SJCRH30 (cell line): ENCODE data around the gene PGAM2. TPM values are rescaled to one million over a fixed set of nuclear protein-coding genes. Genes with fewer than 3 reads are reported as not detected.

Experiments
- DNase-seq, 2 experiments: peaks; one replicate each; pipeline ENCODE4 v3.0.0-alpha.2; 2015 to 2020
- H3K27ac ChIP-seq: fragments of 250-450 bp; sonication (Bioruptor Pico); 2 replicates; pipeline ENCODE4 v1.5.1; 2020; ENCODE audit warnings: mild to moderate bottlenecking, moderate library complexity
- H3K27me3 ChIP-seq: fragments of 250-450 bp; sonication (Bioruptor Pico); 2 replicates; pipeline ENCODE4 v1.5.1; 2020; ENCODE audit warnings: mild to moderate bottlenecking, moderate library complexity
- H3K36me3 ChIP-seq: fragments of 250-450 bp; sonication (Bioruptor Pico); 2 replicates; pipeline ENCODE4 v1.5.1; 2020; ENCODE audit warnings: mild to moderate bottlenecking, moderate library complexity
- H3K4me1 ChIP-seq: fragments of 250-450 bp; sonication (Bioruptor Pico); 2 replicates; pipeline ENCODE4 v1.5.1; 2020; ENCODE audit warnings: mild to moderate bottlenecking, moderate library complexity
- H3K4me3 ChIP-seq: fragments of 250-450 bp; sonication (Bioruptor Pico); 2 replicates; pipeline ENCODE4 v1.5.1; 2020; ENCODE audit warnings: mild to moderate bottlenecking, moderate library complexity
- H3K9me3 ChIP-seq: fragments of 250-450 bp; sonication (Bioruptor Pico); replicated peaks from 2 replicates; pipeline ENCODE4 v1.5.1; 2020; ENCODE audit warnings: mild to moderate bottlenecking, moderate library complexity
- total RNA-seq: library from RNA; depleted of rRNA; stranded (reverse); fragments of >200 nt; shearing (Covaris generic); gene quantifications from 2 replicates; pipeline ENCODE4 v1.2.3, GENCODE V29; 2014

The PGAM2 gene
- total RNA-seq, 1 experiment from 2014 or later: not detected

DNA sequence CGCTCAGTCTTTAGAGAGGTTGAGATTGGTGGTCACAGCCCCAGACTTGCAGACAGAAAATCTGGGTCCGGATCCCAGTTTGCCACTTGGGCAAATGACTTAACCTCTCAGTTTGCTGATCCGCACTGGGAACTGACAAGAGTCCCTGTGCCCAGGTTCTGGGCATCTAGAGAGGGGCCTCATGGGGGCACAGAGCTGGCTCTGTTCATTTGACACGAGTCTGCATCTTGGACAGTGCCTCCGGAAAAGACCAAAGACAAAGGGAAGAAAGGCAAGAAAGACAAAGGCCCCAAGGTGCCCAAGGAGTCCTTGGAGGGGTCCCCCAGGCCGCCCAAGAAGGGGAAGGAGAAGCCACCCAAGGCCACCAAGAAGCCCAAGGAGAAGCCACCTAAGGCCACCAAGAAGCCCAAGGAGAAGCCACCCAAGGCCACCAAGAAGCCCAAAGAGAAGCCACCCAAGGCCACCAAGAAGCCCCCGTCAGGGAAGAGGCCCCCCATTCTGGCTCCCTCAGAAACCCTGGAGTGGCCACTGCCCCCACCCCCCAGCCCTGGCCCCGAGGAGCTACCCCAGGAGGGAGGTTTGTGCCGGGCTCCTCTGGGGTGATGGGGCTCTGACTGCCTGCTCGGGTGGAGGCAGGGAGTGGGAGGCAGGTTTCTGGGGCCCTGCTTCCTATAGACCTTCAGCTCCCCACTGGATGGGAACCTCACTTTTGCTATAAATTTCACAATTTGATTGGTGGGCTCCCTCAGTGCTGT, 41.1 kb upstream of the PGAM2 start:
- Histone ChIP-seq H3K4me3 (no peak overlapping the region), H3K4me1 (peaks cover 4% of the 10 kb centered on the region; the same call in 1 of the 2 replicates), H3K9me3 (no peaks in the 10 kb centered on the region), H3K27ac (no peak overlapping the region), H3K27me3 (no peaks in the 10 kb centered on the region), H3K36me3 (peaks cover 8% of the 10 kb centered on the region; the same call in 1 of the 2 replicates)
- no peak for DNase-seq

DNA sequence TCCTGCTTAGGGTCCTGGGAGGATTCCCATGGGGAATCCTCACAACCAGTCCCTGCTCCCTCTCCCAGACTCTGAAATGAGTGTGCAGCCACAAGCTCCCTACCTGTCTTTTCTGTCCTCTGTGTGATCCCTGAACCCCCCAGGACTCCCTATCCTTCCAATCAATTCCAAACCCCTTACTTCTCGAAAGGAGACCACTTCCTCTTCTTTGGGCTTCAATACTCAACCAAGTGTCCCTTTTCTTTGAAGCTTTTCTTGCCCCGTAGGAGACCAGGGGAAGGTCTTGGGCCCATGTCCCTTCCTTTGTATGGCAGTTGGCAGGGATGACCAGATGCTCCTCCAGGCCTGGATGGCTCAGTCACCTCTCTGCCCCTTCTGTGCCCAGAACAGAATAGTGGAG, 40.5 kb upstream of the PGAM2 start:
- Histone ChIP-seq H3K27me3 (no peaks in the 10 kb centered on the region), H3K27ac (no peak overlapping the region), H3K36me3 (peaks cover 8% of the 10 kb centered on the region; the same call in 1 of the 2 replicates), H3K4me1 (peaks cover 10% of the 10 kb centered on the region), H3K9me3 (no peaks in the 10 kb centered on the region), H3K4me3 (no peak overlapping the region; the same call in 1 of the 2 replicates)
- no peak for DNase-seq

DNA sequence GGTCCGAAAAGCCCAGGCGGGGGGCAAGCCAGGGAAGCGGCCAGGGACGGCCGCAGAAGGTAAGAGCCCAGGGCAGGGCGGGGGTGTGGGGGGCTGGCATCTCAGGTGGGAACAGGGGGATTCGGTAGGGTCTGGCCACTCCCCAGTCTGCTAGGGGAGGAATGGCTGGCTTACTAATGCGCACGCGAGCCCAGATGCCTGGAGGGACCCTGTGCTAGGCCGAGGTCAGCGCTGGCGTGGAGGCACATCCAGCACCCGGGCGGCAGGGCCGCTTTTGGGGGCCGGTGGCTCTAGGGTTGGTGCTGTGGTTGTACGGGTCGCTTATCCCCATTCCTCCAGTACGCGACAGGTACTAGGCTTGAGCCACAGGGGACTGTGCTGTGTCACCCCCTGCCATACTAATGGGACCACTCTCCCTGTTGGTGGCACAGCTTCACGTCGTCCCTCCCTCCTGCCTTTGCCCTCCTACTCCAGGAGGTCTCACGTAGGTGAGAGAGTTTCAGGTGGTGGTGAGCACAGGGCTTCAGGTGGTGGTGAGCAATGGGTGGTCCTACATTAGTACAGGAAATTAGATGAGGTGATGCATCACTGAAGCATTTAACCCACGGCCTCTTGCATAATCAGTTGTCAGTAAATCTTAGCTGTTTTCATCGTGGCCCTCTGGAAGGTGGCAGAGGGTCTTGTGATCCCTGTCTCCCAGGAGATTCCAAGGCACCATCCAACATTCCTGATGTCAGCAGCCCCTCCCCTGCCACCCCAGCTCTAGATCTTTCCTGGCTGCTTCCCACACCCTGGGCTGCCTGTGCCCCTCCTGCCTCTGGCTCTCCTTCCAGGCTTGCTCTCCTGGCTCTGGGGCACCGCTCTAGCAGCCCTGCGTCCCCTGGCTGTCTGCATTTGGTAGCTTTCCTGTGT, 39.7 kb upstream of the PGAM2 start:
- peaks cover 8% of the 10 kb centered on the region; the same call in 1 of the 2 replicates for H3K36me3 ChIP-seq
- H3K4me3 ChIP-seq: peak overlapping the region; percentile 68
- H3K4me1 ChIP-seq: peaks cover 17% of the 10 kb centered on the region
- no peak for DNase-seq
- no peaks in the 10 kb centered on the region for H3K9me3 ChIP-seq
- H3K27me3 ChIP-seq: no peaks in the 10 kb centered on the region
- peak overlapping the region; percentile 38; the same call in 1 of the 2 replicates for H3K27ac ChIP-seq

DNA sequence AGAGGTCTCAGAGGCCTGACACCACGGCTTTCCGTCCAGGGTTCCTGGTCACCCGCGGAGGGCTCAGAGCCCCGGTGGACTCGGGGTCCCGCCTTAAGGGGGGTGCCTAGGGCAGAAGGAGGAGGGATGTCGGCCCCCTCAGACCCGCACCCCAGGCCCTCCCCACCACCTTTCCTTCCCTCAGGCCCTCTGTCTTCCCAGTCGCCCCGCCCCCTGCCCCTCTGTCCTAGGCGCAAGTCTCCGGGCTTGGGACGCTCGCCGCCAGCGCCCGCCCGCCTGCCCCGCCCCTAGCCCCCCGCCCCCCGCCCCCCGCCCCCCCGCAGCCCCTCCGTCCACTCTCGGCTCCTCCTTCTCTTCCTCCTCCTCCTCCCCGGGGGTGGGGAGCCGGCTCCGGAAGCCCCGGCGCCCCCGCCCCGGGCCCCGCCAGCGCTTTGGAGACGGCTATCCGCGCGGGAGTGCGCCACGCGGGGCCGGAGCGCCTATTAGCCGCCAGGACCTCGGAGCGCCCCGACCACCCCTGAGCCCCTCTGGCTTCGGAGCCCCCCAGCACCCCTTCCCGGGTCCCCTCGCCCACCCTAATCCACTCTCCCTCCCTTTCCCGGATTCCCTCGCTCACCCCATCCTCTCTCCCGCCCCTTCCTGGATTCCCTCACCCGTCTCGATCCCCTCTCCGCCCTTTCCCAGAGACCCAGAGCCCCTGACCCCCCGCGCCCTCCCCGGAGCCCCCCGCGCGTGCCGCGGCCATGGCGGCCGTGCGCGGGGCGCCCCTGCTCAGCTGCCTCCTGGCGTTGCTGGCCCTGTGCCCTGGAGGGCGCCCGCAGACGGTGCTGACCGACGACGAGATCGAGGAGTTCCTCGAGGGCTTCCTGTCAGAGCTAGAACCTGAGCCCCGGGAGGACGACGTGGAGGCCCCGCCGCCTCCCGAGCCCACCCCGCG, 38.8 kb upstream of the PGAM2 start, which contains the start of gene AEBP1:
Gene AEBP1, plus strand, starts transcription at position 423 of the 937 bp plus-strand sequence. Its CDS starts 321 bp downstream, at position 744.
- DNase-seq: peak; percentile 51 to 54
- Histone ChIP-seq H3K27ac (peak within 1 kb of the TSS; percentile 38; the same call in 1 of the 2 replicates), H3K36me3 (peaks cover 3% of the 10 kb centered on the region; the same call in 1 of the 2 replicates), H3K4me3 (peak within 1 kb of the TSS; percentile 68), H3K27me3 (no peaks in the 10 kb centered on the region), H3K4me1 (peaks cover 26% of the 10 kb centered on the region), H3K9me3 (no peaks in the 10 kb centered on the region)

DNA sequence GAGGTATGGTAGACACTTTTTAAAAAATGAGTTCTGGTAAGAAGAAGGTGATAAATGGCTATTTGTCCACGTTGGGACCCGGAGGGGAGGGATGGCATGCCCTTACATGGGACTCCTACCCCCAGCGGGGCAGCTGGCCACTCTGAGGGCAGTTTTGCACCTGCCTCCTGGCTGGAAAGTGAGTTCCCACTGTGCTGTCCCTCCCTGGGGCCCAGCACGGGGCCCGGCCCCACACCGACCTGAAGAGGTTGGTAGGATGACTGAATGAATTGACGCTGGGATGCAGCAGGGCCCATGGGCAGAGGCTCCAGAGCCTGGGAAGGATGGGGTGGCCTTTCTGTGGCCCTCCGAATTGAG, 38.2 kb upstream of the PGAM2 start:
- peaks cover 2% of the 10 kb centered on the region; the same call in 1 of the 2 replicates for H3K36me3 ChIP-seq
- H3K27ac ChIP-seq: no peak overlapping the region
- peak overlapping the region; percentile 68 for H3K4me3 ChIP-seq
- peaks cover 26% of the 10 kb centered on the region for H3K4me1 ChIP-seq
- H3K27me3 ChIP-seq: no peaks in the 10 kb centered on the region
- H3K9me3 ChIP-seq: no peaks in the 10 kb centered on the region
- DNase-seq: no peak

DNA sequence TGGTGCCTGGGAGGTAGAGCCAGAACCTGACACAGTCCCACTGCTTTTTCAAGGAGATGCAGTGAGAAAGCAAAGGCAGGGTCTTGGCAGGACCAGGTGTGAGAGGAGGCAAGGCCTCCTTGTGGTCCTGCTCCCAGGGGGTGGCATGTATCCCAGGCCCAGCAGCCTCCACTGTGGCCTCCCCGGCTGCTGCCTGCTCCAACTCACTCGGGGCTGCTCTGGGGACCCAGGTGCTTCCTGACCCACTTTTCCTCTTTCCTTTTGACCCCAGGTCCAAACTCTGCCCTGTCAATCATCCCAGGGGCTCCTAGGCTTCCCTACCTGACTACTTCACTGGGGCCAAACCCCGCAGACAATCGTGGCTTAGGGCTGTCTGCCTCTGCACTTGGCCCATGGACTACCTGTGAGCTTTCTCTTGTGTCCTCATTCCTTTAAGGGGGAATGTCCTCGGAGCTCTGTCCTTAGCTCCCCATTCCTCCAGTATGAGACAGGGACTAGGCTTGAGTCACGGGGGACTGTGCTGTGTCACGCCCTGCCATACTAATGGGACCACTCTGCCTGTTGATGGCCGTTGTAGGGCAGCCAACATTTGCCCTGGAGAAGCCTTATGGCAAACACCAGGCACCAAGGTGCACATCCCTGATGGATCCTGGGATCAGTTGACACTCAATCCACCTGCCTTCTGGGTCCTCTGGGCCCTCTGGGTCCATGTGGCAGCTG, 37.6 kb upstream of the PGAM2 start:
- Histone ChIP-seq H3K4me3 (no peak overlapping the region), H3K4me1 (peaks cover 28% of the 10 kb centered on the region), H3K36me3 (no peaks in the 10 kb centered on the region), H3K27ac (no peak overlapping the region), H3K27me3 (no peaks in the 10 kb centered on the region), H3K9me3 (no peaks in the 10 kb centered on the region)
- DNase-seq: no peak

DNA sequence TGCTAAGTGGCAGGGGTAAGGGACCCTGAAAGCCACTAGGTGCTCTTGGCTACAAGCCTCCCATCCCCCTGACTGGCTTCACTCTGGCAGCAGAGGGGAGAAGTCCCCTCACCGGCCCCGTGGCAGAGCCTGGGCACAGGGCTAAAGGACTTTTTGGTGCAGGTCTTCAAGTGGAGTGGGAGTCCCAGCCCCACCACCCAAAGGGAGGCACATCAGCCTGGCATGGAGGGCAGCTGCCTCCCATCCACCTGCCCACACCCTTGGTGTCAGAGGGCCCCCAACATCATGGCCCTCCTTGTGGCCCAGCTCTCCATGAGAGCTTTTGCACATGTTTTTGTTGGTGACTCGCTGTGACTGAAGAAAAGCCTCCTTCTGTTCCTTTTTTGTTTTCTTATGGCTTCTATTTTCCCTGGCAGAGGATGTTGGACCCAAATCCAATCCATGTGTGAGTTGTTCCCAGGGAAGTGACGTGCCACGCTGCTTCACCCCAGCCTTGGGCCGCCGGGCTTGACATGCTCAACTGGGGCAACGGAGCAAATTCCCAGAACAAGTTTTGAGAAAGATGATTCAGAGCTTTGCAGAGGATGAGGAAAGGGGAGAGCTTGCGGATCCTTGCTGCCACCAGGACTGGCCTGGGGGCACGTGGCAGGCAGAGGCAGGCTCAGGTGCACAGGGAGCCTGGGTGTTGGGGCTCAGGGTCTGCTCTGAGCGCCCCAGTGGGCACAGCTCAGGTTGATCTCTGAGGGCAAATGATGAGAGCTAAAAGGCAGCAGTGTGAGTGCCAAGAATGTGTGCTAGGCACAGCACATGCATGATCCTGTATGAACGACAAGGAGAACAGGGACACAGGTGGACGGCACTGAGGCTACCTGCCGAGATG, 36.8 kb upstream of the PGAM2 start:
- Histone ChIP-seq H3K27ac (no peak overlapping the region), H3K9me3 (no peaks in the 10 kb centered on the region), H3K27me3 (no peaks in the 10 kb centered on the region), H3K4me3 (no peak overlapping the region), H3K4me1 (peaks cover 35% of the 10 kb centered on the region), H3K36me3 (no peaks in the 10 kb centered on the region)
- no peak for DNase-seq

DNA sequence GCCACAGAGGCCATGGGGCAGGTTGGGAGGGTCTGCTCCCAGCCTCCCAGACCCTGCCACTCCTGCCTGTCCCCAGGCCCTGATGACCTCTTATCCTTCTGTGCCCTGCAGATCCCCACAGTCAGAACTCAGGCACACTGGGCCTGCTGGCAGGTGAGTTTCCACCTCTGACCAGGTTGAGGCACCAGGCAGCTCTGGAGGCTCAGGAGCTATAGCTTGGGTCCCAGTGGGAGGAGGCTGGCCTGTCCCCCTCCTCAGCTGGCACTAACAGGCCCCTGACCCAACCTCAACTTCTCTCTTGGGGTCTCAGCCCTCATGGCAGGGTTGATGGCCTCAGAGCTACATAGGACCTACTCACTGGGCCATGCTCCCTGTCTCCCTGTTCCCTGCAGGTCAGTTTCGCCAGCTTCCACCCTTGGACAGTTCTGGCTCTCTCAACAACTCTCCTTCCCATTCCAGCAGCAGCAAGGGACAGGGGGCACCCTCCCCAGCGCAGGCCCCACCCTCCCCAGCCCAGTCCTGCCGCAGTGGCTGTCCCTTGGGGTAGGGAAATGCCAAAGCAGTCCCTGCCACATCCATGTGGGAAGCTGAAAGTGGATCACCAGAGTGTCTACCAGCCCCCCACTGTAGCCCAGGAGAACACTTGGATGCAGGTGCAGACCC, 36.1 kb upstream of the PGAM2 start:
- peaks cover 35% of the 10 kb centered on the region for H3K4me1 ChIP-seq
- no peak for DNase-seq

DNA sequence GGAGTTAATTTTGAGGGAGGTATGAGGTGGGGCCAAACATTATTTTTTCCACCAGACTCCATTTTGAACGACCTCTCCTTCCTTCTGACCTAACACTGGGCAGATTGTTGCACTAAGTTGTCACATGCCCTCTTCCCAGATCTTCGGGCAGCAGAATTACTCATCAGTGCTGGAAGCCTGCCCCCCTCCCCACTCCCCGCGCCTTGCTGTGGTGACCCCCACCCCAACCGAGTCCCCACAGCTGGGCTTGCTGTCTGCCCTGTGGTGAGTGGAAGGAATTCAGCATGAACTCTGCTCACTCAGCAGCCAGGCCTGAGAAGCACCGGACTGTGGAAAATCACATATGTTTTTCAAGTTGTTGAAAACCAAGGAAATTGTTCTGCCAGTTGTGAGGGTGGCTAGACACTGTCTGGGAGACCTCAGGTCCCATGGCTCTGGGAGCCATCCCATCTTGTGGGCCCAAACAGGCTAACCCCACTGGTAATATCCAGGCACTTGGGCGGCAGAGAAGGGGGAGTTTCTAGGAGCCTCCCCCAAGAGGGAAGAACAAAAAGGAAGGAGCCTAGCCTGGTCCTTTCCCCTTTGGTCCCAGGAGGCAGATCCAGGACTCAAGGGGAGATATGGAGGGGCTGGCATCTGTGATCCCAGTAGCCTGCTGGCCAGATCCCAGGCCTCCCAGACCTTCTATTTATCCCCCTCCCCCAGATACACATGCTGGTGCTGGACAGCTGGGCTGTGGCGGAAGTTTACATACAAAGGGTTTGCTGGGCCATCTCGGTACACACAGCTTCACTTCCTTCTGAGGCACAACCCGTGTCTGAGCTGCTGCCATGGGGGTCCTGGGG, 35.3 kb upstream of the PGAM2 start:
- Histone ChIP-seq H3K4me1 (peaks cover 35% of the 10 kb centered on the region), H3K9me3 (no peaks in the 10 kb centered on the region), H3K36me3 (no peaks in the 10 kb centered on the region), H3K4me3 (no peak overlapping the region), H3K27ac (peak overlapping the region; percentile 83), H3K27me3 (no peaks in the 10 kb centered on the region)
- DNase-seq: peak; percentile 57 to 71

More for the DNA sequence above, 36.1 kb upstream of the PGAM2 start:
- Histone ChIP-seq H3K9me3 (no peaks in the 10 kb centered on the region), H3K36me3 (no peaks in the 10 kb centered on the region), H3K27ac (peak overlapping the region; percentile 83), H3K27me3 (no peaks in the 10 kb centered on the region), H3K4me3 (no peak overlapping the region)

DNA sequence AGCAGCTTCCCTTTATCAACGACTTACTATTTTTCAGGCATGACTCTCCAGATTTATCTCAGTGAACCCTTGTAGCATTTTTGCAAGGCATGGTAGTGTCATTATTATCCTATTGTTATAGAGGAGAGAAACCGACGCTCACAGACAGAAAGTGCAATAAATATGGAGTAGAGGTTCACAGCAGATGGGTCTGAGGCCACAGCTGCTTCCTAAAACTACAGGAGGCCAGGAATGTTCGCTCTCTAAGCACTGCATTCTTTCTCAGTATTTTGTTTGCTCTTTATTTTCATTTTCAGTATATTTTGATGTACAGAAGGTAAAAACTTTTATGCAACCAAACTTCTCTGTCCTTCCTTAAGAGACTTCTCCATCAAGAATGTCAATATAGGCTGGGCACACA, 34.3 kb upstream of the PGAM2 start:
- Histone ChIP-seq H3K9me3 (no peaks in the 10 kb centered on the region), H3K36me3 (no peaks in the 10 kb centered on the region), H3K27ac (peak overlapping the region; percentile 83), H3K27me3 (no peaks in the 10 kb centered on the region), H3K4me3 (no peak overlapping the region), H3K4me1 (peaks cover 35% of the 10 kb centered on the region)
- DNase-seq: no peak

DNA sequence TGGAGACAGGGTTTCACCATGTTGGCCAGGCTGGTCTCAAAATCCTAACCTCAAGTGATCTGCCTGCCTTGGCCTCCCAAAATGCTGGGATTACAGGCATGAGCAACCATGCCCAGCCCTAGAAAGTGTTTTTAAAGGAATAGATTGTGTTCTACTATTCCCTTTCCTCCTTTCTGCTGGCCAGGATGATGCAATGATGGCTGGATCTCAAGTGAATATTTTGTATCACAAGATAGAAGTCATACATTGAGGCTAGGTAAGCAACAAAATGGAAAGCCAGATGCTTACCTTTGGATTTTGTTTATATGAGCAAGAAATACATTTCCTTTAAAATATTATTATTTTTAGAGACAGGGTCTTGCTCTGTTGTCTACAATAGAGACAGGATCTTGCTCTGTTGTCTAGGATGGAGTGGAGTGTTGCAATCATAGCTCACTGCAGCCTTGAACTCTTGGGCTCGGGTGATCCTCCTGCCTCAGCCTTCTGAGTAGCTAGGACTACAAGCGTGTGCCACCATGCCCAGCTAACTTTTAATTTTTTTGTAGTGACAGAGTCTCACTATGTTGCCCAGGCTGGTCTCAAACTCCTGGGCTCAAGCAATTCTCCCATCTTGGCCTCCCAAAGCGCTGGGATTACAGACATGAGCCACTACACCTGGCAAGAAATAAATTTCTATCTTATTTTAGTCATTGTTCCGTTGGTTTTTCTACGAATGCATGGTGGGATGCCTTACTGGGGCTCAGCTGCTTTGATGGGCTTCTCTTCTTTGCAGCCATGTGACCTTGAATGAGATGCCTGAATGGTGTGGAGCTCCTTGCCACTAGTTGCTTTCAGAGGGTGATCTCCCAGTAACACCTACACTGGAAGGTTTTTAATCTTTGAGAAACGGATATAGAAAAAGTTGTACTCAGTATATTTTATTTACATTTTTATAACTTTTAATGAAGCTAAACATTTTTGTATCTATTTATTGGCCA, 33.0 kb upstream of the PGAM2 start:
- Histone ChIP-seq H3K4me3 (no peak overlapping the region), H3K36me3 (no peaks in the 10 kb centered on the region), H3K27me3 (no peaks in the 10 kb centered on the region), H3K27ac (no peak overlapping the region), H3K9me3 (no peaks in the 10 kb centered on the region), H3K4me1 (peaks cover 32% of the 10 kb centered on the region)
- no peak for DNase-seq
